HG02678 (cell line): Measurements from ENCODE around the gene COBLL1.
"Not testable (repeated sequence)": the region's sequence is repeated elsewhere in the genome, so short reads cannot be mapped to it uniquely, and the experiment has no call there.

ENCODE experiments used
- ATAC-seq: cut with Tn5 transposase; IDR thresholded peaks from one replicate; pipeline ENCODE4 v1.9.1; 2021; ENCODE audit warnings: mild to moderate bottlenecking, moderate library complexity; ENCODE audit not compliant: unreplicated experiment

Gene COBLL1

DNA sequence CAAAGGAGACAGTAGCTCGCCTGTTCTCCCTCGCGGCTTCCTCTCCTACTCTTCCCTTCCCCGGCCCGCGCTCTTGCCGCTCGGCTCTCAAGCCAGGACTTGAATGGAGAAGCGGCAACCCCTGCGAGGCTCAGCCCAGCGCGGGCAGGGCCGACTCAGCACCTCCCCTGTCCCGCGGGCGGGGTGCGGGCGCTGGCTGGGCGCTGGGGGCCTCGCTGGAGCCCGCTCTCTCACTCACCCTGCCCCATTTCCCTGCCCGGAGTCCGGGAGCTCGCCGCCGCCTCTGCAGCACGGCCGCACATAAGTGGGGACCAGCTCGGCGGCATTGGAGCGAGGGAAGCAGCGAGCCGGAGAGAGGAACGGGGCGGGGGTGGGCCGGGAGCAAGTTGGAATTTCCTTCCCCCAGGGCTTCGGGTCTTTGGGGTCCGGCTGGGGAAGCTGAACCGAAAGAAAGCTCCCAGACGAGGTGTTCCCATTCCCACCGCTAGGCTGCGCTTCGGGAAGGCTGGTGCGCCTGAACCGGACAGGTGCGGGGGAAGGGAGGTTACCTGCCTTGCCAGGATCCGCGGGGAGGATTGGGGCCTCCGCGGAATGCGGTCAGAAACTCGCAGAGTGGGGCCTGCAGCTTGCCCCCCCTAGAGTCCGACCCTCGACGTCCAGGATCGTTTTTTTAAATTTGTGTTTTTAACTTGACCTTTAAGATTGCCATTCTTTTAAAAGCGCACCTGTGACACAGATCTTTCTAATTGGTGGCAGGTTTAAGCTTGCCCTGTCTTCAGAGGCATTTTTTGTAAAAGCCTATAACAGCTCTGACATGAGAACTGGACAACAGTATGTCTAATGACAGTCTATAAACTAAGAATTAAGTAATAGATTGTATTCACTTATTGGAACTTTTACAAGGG is at the start of gene COBLL1:
COBLL1 (minus strand) TSS at position 105 of the 905 bp plus-strand sequence. CDS start 627 bp downstream, outside the sequence.
- peak; percentile 74 for ATAC-seq

DNA sequence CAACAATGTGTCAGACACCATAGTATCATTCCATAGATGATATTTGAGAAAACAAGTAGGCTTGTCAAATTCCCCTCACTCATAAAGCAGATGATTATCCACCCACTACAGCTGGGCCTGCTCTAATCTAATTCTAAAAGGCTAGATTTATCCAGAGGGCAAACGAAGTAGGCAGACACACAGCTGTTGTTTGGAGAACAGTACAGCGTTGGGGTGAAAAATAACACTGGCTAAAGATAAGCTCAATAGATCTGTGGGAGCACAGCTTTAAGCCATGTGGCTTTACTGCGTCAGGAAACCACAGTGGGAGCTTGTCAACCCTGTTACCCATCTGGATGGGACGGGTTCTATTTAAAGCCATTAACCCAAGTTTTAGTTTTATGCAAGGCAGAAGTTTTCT is 48.9 kb upstream of the COBLL1 start:
- ATAC-seq = no peak

DNA sequence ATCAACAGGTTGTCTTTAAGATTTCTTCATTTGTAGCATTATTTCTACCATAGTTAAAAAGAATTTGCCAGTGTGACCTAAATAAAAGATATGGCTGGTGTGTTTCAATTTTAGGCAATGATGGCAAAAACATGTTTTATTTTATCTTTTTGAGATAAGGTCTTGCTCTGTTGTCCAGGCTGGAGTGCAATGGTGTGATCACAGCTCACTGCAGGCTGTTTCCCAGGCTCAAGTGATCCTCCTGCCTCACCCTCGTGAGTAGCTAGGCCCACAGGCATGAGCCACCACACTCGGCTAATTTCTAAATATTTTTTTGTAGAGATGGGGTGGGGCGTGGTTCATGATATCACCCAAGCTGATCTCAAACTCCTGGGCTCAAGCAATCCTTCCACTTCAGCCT is 47.0 kb upstream of the COBLL1 start:
- ATAC-seq = no peak

GRCh38 chr2:164887434-164888144 is 46.0 kb upstream of the COBLL1 start:
- ATAC-seq = no peak

- ATAC-seq = no peak
These were observed 40.7 kb upstream of the COBLL1 start for GRCh38 chr2:164882276-164882675.

DNA sequence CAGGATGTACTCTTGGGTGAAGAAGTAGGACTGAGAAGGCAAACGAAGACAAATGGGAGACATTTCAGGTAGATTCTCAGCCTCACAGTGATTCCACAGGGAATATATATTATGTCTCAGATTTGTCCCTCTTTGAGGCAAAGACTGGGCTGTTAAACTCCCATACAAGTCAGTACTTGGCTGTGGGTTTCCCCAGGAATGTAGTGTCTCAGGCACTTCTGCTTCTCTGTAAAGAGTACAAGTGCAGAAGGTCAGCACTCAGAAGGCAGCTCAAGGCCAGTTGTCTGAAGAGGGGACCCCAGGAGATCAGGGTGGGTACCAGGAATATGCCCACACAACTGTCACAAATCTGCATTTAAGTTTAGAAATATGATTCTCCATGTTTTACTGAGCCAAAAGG is 39.9 kb upstream of the COBLL1 start:
- ATAC-seq = no peak

DNA sequence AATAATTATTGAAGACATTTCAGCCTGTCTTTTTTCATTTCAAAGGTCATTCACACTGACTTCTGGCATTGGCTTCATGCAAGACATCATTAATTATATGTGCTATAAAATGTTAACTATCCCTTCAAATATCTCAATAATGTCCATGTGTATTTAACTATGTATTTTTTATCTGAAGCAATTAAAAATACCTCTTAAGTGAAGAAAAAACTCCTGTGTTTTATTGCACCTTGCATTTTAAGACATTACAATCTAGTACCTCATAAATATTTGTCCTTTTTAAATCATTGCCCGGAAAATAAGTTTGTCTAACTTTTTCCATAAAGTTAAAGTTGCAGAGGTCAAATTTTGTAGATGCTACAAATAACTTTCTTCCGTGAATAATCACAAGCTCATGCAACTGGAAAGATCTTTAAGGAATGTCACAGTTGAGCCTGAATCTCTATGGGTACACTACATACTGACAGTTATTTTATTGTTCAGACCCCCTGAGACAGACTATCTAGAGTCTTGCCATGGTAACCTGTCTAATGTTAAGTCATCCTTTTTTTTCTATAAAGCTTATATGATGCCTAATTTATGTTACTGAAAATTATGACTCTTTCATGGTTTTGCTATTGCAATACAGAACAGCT is 38.4 kb upstream of the COBLL1 start:
- ATAC-seq = no peak

GRCh38 chr2:164877927-164878326 is 36.3 kb upstream of the COBLL1 start:
- ATAC-seq = no peak

DNA sequence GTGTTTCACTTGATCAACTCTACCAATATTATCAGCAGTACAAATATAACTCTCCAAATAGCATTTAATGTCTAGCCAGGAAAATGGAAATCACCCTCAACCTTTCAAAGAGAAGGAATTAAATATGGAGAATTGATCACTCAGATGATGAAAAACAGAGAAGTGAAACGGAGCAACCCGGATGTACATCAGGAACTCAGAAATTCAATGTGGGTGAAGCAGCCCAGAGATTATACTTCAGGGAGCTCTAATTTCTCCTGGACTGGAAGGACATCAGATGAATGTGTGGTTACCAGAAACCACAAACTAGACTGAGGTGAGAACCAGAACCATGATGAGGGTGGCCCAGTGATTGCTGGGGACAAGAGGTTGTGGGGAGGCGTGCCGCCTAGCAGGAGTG is 35.5 kb upstream of the COBLL1 start:
- no peak for ATAC-seq

GRCh38 chr2:164875334-164876205 is 33.9 kb upstream of the COBLL1 start:
- ATAC-seq = no peak

DNA sequence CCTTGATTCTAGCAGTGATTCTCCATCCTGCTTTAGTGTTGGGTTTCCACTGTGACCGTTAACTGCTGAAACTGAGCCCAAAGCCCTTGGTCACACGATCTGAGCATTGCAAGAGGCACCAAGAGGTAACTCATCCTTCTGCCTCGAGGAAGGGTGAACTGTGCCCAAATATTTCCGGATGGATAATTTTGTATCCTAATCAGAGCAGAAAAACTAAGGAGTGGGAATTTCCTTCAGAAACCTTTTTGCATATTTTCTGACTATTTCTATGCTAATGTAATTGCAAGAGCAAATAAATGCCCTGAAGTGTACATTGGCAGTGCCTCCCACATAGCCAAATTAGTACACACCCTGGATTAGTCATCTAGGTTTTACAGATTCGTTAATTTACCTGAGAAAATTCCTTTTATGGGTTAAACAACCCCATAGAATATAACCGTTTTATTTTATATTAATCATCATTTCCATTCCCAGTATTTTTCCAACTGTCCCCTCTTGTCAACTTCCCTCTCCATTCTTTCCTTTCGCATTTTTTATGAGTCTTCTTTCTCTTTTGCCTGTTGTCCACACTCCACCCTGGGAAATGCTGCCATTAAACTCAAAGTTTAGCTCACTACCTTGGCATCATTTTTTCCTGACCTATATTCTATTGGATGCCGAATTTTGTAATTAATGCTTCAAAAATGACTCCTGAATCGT is 31.7 kb upstream of the COBLL1 start:
- ATAC-seq = no peak

- no peak for ATAC-seq
These were observed 29.8 kb upstream of the COBLL1 start for GRCh38 chr2:164871404-164871803.

GRCh38 chr2:164869420-164869772 is 27.8 kb upstream of the COBLL1 start:
- ATAC-seq = no peak

- ATAC-seq = no peak
These were observed 27.2 kb upstream of the COBLL1 start for GRCh38 chr2:164868563-164869419.

DNA sequence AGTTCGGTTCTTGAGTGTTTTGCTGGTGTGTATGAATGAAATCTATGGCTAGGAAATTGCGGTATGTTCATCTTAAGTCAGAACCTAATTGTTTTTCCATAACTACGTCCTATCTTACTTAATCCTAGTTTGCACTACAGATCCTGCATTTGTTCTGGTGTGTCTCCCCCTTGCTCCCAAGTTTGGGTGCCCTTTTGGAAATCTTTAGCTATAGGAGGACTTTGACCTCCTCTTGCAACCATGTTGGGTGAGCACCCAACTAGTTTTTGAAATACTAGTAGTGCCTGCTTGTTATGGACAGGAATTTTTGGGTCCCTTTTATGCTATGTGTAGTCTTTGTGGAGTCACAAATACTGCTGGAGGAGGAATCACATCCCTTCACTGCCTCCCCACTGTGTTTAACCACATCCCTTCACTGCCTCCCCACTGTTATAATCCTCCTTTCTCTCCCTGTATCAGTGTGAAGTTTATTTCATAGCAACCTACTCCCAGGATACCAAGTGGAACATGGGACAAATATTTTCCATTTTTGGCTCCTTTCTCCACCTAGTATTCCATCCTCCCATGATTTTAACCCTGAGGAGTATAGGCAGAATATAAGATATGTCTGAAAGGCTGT is 26.3 kb upstream of the COBLL1 start:
- no peak for ATAC-seq

DNA sequence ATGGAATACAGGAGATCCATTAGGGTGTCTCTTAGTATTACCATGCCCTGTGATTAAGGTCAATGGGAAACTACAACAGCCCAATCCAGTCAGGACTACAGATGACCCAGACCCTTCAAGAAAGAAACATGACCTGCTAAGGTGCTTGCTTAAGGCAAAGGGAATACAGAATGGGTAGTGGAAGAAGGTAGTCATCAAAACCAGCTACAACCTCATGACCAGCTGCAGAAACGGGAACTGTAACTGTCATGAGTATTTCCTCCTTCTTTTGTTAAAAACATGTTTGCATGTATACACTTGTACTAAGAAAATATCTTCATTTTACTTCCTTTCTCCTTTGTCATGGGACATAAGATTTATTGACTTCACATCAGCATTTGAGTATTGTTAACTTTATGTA is 24.8 kb upstream of the COBLL1 start:
- ATAC-seq = not testable (repeated sequence)

GRCh38 chr2:164860694-164861042 is 19.0 kb upstream of the COBLL1 start:
- ATAC-seq = no peak

GRCh38 chr2:164859906-164860693 is 18.5 kb upstream of the COBLL1 start:
- ATAC-seq = not testable (repeated sequence)
